ENCODE measurements around the gene TTLL5. TPM values are rescaled to one million over a fixed set of nuclear protein-coding genes. Genes with fewer than 3 reads are reported as not detected.
"Not testable (repeated sequence)": the region's sequence is repeated elsewhere in the genome, so short reads cannot be mapped to it uniquely, and the experiment has no call there.

The TTLL5 gene
- total RNA-seq, 1 donor from 2014 or later, result 45.2 TPM

- H3K27me3 Mint-ChIP-seq (ENCODE audit: low read depth), result no peaks in the 10 kb centered on the region
- DNase-seq (ENCODE audit: low spot score in 2 of 2, unreplicated experiment in 2 of 2), result no peak
- TF ChIP-seq CTCF (IDR thresholded peaks at IDR 0.05; ENCODE audit: unreplicated experiment), result no peak
- no peak overlapping the region for H3K27ac Mint-ChIP-seq
- peaks cover 17% of the 10 kb centered on the region for H3K9me3 Mint-ChIP-seq
- H3K4me1 Mint-ChIP-seq, result peaks cover 19% of the 10 kb centered on the region
- peaks cover 16% of the 10 kb centered on the region for H3K36me3 Mint-ChIP-seq
- H3K4me3 Mint-ChIP-seq, result no peak overlapping the region
Observed at GRCh38 chr14:75917322-75917945, 256.4 kb downstream of the TTLL5 start.

GRCh38 chr14:75917946-75918335, 256.9 kb downstream of the TTLL5 start:
- peaks cover 19% of the 10 kb centered on the region for H3K4me1 Mint-ChIP-seq
- H3K4me3 Mint-ChIP-seq, result no peak overlapping the region
- TF ChIP-seq CTCF (IDR thresholded peaks at IDR 0.05; ENCODE audit: unreplicated experiment), result no peak
- H3K27me3 Mint-ChIP-seq (ENCODE audit: low read depth), result no peaks in the 10 kb centered on the region
- no peak for DNase-seq (ENCODE audit: low spot score in 2 of 2, unreplicated experiment in 2 of 2)
- H3K9me3 Mint-ChIP-seq, result peaks cover 17% of the 10 kb centered on the region
- no peak overlapping the region for H3K27ac Mint-ChIP-seq
- peaks cover 16% of the 10 kb centered on the region for H3K36me3 Mint-ChIP-seq

DNA sequence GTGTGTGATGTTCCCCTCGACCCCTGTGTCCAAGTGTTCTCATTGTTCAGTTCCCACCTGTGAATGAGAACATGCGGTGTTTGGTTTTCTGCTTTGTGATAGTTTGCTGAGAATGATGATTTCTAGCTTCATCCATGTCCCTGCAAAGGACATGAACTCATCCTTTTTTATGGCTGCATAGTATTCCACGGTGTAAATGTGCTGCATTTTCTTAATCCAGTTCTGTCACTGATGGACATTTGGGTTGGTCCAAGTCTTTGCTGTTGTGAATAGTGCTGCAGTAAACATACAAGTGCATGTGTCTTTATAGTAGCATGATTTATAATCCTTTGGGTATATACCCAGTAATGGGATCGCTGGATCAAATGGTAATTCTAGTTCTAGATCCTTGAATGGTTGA, 259.4 kb downstream of the TTLL5 start:
- not testable (repeated sequence) for H3K4me1 Mint-ChIP-seq; H3K4me3 Mint-ChIP-seq; H3K27ac Mint-ChIP-seq; H3K27me3 Mint-ChIP-seq (ENCODE audit: low read depth); DNase-seq (ENCODE audit: low spot score in 2 of 2, unreplicated experiment in 2 of 2)
- H3K9me3 Mint-ChIP-seq, result peaks cover 21% of the 10 kb centered on the region
- H3K36me3 Mint-ChIP-seq, result peaks cover 21% of the 10 kb centered on the region

DNA sequence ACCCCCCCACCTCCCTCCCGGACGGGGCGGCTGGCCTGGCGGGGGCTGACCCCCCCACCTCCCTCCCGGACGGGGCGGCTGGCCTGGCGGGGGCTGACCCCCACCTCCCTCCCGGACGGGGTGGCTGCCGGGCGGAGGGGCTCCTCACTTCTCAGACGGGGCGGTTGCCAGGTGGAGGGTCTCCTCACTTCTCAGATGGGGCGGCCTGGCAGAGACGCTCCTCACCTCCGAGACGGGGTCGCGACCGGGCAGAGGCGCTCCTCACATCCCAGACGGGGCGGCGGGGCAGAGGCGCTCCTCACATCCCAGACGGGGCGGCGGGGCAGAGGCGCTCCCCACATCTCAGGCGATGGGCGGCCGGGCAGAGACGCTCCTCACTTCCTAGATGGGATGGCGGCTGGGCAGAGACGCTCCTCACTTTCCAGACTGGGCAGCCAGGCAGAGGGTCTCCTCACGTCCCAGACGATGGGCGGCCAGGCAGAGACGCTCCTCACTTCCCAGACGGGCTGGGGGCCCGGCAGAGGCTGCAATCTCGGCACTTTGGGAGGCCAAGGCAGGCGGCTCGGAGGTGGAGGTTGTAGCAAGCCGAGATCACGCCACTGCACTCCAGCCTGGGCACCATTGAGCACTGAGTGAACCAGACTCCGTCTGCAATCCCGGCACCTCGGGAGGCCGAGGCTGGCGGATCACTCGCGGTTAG, 264.2 kb downstream of the TTLL5 start:
- Mint-ChIP-seq H3K9me3 (peaks cover 21% of the 10 kb centered on the region), H3K36me3 (peaks cover 23% of the 10 kb centered on the region)
- not testable (repeated sequence) for H3K4me1 Mint-ChIP-seq; H3K27me3 Mint-ChIP-seq (ENCODE audit: low read depth); H3K4me3 Mint-ChIP-seq; DNase-seq (ENCODE audit: low spot score in 2 of 2, unreplicated experiment in 2 of 2); H3K27ac Mint-ChIP-seq

DNA sequence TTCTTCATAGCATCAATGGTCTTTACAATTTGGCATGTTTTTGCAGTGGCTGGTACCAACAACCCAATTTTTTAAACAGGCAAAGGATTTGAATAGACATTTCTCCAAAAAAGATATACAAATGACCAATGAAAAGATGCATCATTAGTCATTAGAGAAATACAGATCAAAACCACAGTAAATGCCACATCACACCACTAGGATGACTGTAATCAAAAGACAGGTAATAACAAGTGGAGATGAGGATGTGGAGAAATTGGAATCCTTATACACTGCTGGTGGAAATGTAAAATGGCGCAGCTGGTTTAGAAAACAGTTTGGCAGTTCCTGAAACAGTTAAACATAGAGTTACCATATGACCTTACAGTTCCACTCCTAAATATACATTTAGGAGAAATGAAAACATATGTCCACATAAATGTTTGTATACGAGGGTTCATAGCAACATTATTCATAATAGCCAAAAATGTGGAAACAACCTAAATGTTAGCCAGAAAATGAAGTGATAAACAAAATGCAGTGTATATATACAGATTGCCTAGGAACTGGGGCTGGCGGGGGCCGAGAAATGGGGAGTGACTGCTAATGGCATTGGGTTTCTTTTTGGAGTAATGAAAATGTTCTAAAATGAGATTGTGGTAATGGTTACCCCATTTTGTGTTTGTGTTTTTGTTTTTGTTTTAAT, 265.5 kb downstream of the TTLL5 start:
- H3K9me3 Mint-ChIP-seq, result peaks cover 9% of the 10 kb centered on the region
- H3K4me1 Mint-ChIP-seq, result peaks cover 9% of the 10 kb centered on the region
- H3K27me3 Mint-ChIP-seq (ENCODE audit: low read depth), result no peaks in the 10 kb centered on the region
- no peak overlapping the region for H3K4me3 Mint-ChIP-seq
- H3K36me3 Mint-ChIP-seq, result peaks cover 11% of the 10 kb centered on the region
- H3K27ac Mint-ChIP-seq, result no peak overlapping the region
- peak; percentile 26 for TF ChIP-seq CTCF (IDR thresholded peaks at IDR 0.05; ENCODE audit: unreplicated experiment)
- DNase-seq (ENCODE audit: low spot score in 2 of 2, unreplicated experiment in 2 of 2), result no peak

- H3K4me3 Mint-ChIP-seq, result no peak overlapping the region
- TF ChIP-seq CTCF (IDR thresholded peaks at IDR 0.05; ENCODE audit: unreplicated experiment), result no peak
- H3K9me3 Mint-ChIP-seq, result peaks cover 4% of the 10 kb centered on the region
- no peak for DNase-seq (ENCODE audit: low spot score in 2 of 2, unreplicated experiment in 2 of 2)
- no peaks in the 10 kb centered on the region for H3K27me3 Mint-ChIP-seq (ENCODE audit: low read depth)
- peak overlapping the region; percentile 27 for H3K27ac Mint-ChIP-seq
- peaks cover 9% of the 10 kb centered on the region for H3K4me1 Mint-ChIP-seq
- H3K36me3 Mint-ChIP-seq, result peaks cover 8% of the 10 kb centered on the region
Observed at GRCh38 chr14:75927564-75928087, 266.6 kb downstream of the TTLL5 start.

Data from mesothelial cell of epicardium (in vitro differentiated cells).